ENCODE results near the gene HCFC1. TPM values are rescaled to one million over a fixed set of nuclear protein-coding genes. Genes with fewer than 3 reads are reported as not detected.

The HCFC1 gene
- total RNA-seq, 1 donor from 2014 or later = 99.9 TPM

GRCh38 chrX:153947009-153947769 is 24.4 kb downstream of the HCFC1 start:
- peak in 1 of 2 experiments; percentile 77 for DNase-seq (ENCODE audit: low spot score in 2 of 2, unreplicated experiment in 2 of 2)
- no peak overlapping the region for H3K4me3 Mint-ChIP-seq
- H3K4me1 Mint-ChIP-seq = peaks cover 2% of the 10 kb centered on the region
- no peaks in the 10 kb centered on the region for H3K27me3 Mint-ChIP-seq (ENCODE audit: low read depth)
- TF ChIP-seq CTCF (IDR thresholded peaks at IDR 0.05; ENCODE audit: unreplicated experiment) = peak; percentile 71
- peak overlapping the region; percentile 77 for H3K27ac Mint-ChIP-seq
- no peaks in the 10 kb centered on the region for H3K9me3 Mint-ChIP-seq
- H3K36me3 Mint-ChIP-seq = peaks cover 21% of the 10 kb centered on the region

- Mint-ChIP-seq H3K9me3 (no peaks in the 10 kb centered on the region), H3K4me1 (peaks cover 2% of the 10 kb centered on the region), H3K4me3 (no peak overlapping the region), H3K27ac (no peak overlapping the region), H3K27me3 (ENCODE audit: low read depth) (no peaks in the 10 kb centered on the region), H3K36me3 (peaks cover 18% of the 10 kb centered on the region)
- no peak for TF ChIP-seq CTCF (IDR thresholded peaks at IDR 0.05; ENCODE audit: unreplicated experiment)
- DNase-seq (ENCODE audit: low spot score in 2 of 2, unreplicated experiment in 2 of 2) = no peak
Observed at GRCh38 chrX:153945956-153946943, 25.4 kb downstream of the HCFC1 start.

GRCh38 chrX:153944800-153945150 is 26.8 kb downstream of the HCFC1 start:
- Mint-ChIP-seq H3K27me3 (ENCODE audit: low read depth) (no peaks in the 10 kb centered on the region), H3K36me3 (peaks cover 6% of the 10 kb centered on the region), H3K4me3 (peak overlapping the region; percentile 43), H3K9me3 (no peaks in the 10 kb centered on the region), H3K27ac (no peak overlapping the region), H3K4me1 (peaks cover 2% of the 10 kb centered on the region)
- DNase-seq (ENCODE audit: low spot score in 2 of 2, unreplicated experiment in 2 of 2) = no peak
- TF ChIP-seq CTCF (IDR thresholded peaks at IDR 0.05; ENCODE audit: unreplicated experiment) = no peak

- Mint-ChIP-seq H3K27ac (no peak within 1 kb of the TSS), H3K9me3 (no peaks in the 10 kb centered on the region), H3K36me3 (peaks cover 4% of the 10 kb centered on the region), H3K27me3 (ENCODE audit: low read depth) (no peaks in the 10 kb centered on the region), H3K4me1 (peaks cover 2% of the 10 kb centered on the region), H3K4me3 (peak within 1 kb of the TSS; percentile 43)
- TF ChIP-seq CTCF (IDR thresholded peaks at IDR 0.05; ENCODE audit: unreplicated experiment) = no peak
- no peak for DNase-seq (ENCODE audit: low spot score in 2 of 2, unreplicated experiment in 2 of 2)
Observed at GRCh38 chrX:153944140-153944799, 27.3 kb downstream of the HCFC1 start, which contains the start of gene RENBP. Gene RENBP (minus strand): TSS chrX:153944643. CDS start chrX:153944610, 33 bp downstream.
